Nephron progenitor cell (in vitro differentiated cells): ENCODE data around the gene SWAP70.

Experiments
- DNase-seq: peaks from one replicate; pipeline ENCODE4 v3.0.0; 2021
- H3K27ac Mint-ChIP-seq: 2 replicates; pipeline ENCODE4 v1.8.0; 2021; ENCODE audit warnings: mild to moderate bottlenecking, moderate library complexity, mixed read lengths
- H3K27me3 Mint-ChIP-seq: 2 replicates; pipeline ENCODE4 v1.8.0; 2021; ENCODE audit warnings: mild to moderate bottlenecking, low read depth, mixed read lengths; ENCODE audit not compliant: poor library complexity
- H3K36me3 Mint-ChIP-seq: 2 replicates; pipeline ENCODE4 v1.8.0; 2021; ENCODE audit warnings: low read depth, mixed read lengths
- H3K4me1 Mint-ChIP-seq: 2 replicates; pipeline ENCODE4 v1.8.0; 2021; ENCODE audit warnings: mixed read lengths
- H3K4me3 Mint-ChIP-seq: 2 replicates; pipeline ENCODE4 v1.8.0; 2021; ENCODE audit warnings: mild to moderate bottlenecking, moderate library complexity, mixed read lengths
- H3K9me3 Mint-ChIP-seq: 2 replicates; pipeline ENCODE4 v1.8.0; 2021; ENCODE audit warnings: mild to moderate bottlenecking, moderate library complexity, mixed read lengths
- TF ChIP-seq, protein P1 (sequence below): fragments of 200-600 bp; sonication (generic); IDR thresholded peaks from 2 replicates; pipeline ENCODE4 v1.5.0; 2021; ENCODE audit warnings: antibody characterized with exemption

Gene SWAP70

DNA sequence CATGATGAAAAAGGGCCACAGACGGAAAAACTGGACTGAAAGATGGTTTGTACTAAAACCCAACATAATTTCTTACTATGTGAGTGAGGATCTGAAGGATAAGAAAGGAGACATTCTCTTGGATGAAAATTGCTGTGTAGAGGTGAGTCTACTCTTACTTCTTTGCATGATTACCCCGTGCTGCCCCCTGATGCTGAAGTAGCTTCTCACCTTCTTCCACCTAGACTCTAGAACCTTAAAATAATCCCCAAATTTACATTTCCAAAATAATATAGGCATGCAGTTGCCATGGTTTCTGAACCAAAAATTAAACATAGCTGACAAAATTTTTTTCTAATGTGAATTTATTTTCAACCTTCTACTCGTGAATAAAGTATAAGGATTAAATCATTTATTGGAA, 64.2 kb downstream of the SWAP70 start:
- Mint-ChIP-seq H3K36me3 (peaks cover 44% of the 10 kb centered on the region), H3K4me3 (no peak overlapping the region), H3K4me1 (no peaks in the 10 kb centered on the region), H3K9me3 (no peaks in the 10 kb centered on the region), H3K27me3 (no peaks in the 10 kb centered on the region), H3K27ac (no peak overlapping the region)
- TF ChIP-seq, protein P1, sequence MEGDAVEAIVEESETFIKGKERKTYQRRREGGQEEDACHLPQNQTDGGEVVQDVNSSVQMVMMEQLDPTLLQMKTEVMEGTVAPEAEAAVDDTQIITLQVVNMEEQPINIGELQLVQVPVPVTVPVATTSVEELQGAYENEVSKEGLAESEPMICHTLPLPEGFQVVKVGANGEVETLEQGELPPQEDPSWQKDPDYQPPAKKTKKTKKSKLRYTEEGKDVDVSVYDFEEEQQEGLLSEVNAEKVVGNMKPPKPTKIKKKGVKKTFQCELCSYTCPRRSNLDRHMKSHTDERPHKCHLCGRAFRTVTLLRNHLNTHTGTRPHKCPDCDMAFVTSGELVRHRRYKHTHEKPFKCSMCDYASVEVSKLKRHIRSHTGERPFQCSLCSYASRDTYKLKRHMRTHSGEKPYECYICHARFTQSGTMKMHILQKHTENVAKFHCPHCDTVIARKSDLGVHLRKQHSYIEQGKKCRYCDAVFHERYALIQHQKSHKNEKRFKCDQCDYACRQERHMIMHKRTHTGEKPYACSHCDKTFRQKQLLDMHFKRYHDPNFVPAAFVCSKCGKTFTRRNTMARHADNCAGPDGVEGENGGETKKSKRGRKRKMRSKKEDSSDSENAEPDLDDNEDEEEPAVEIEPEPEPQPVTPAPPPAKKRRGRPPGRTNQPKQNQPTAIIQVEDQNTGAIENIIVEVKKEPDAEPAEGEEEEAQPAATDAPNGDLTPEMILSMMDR = no peak
- DNase-seq = no peak

DNA sequence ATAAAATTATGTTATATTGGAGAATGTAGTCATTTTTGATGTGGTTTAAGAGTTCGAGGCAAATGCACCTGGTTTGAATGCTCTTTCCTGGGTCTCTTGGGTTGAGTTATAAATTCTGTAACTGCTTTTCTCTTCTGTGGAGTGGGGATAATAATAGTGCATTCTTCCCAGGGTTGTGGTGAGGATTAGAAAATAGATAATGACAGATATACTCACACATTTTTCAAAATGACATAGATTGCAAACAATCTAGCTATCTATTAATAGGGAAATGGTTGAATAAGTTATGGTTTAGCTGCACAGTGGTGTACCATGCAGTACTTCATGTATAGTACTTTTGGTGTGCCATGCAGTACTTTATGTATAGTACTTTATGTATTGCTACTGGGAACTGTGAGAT, 67.4 kb downstream of the SWAP70 start:
- Mint-ChIP-seq H3K9me3 (peaks cover 14% of the 10 kb centered on the region), H3K4me1 (no peaks in the 10 kb centered on the region), H3K36me3 (peaks cover 71% of the 10 kb centered on the region), H3K27ac (no peak overlapping the region), H3K4me3 (no peak overlapping the region), H3K27me3 (no peaks in the 10 kb centered on the region)
- TF ChIP-seq, protein P1 = no peak
- no peak for DNase-seq

DNA sequence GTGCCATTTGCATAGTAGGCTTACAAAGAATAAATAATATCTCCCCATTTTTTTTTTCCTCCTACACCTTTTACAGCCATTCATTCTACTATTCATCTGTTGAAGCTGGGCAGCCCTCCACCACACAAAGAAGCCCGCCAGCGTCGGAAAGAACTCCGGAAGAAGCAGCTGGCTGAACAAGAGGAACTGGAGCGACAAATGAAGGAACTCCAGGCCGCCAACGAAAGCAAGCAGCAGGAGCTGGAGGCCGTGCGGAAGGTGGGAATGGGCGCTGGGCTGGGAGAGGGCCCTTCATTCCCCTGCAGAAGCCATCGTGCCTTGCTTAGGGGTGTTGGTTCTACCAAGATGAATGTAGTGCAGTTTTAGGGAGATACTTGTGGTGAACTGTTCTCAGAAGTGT, 68.6 kb downstream of the SWAP70 start:
- Mint-ChIP-seq H3K9me3 (peaks cover 21% of the 10 kb centered on the region), H3K27me3 (no peaks in the 10 kb centered on the region), H3K4me1 (no peaks in the 10 kb centered on the region), H3K27ac (no peak overlapping the region), H3K36me3 (peaks cover 78% of the 10 kb centered on the region), H3K4me3 (no peak overlapping the region)
- TF ChIP-seq, protein P1 = no peak
- DNase-seq = no peak

DNA sequence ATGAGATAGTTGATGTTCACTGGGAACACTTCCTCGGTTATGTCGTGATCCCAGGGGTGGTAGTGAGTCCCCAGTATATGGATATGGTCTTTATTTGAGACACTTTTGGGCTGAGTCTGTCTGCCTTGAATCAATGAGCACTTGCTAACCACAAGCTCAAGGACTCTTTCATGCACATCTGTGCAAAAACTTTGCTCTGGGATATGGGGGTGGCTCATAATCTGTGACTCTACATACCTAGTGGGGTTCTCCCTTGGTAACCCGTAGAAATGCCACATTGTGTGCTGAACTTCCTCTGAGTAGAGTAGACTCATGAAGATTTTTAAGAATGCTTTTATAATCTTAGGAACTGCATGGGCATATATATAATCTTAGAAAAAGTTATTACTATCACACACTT, 69.3 kb downstream of the SWAP70 start:
- Mint-ChIP-seq H3K4me1 (no peaks in the 10 kb centered on the region), H3K36me3 (peaks cover 78% of the 10 kb centered on the region), H3K27ac (no peak overlapping the region), H3K4me3 (no peak overlapping the region), H3K9me3 (peaks cover 21% of the 10 kb centered on the region), H3K27me3 (no peaks in the 10 kb centered on the region)
- no peak for DNase-seq
- TF ChIP-seq, protein P1 = no peak

DNA sequence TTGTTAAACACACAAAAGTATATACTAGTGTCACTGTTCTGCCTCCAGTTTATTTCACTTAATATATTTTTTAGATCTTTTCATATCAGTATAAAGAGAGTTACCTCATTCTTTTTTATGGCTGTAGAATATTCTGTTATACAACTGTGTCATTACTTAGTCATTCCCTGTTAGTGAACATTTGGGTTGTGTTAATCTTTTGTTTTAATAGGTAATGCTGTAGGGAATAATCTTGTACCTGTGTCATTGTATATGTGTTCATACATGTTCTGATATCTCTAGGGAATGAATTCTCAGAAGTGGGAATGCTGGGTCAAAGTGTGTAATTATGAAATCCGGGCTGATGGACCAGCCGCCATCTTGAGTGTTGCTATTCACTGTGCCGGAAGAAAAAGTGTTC, 71.4 kb downstream of the SWAP70 start:
- peaks cover 83% of the 10 kb centered on the region for H3K36me3 Mint-ChIP-seq

DNA sequence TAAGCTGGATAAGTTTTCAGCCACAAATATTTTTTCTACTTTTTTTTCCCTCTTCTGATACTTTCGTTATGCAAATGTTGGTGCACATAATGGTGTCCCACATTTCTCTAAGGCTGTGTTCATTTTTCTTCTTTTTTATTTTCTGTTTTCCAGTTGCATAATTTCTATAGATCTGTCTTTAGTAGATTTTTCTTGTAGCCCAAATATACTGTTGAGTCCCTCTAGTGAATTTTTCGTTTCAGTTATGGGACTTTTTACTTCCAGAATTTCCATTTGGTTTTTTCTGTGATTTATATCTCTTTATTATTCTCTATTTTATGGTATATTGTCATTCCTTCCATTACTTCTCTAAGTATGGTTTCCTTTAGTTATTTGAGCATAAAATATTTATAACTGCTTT, 72.0 kb downstream of the SWAP70 start:
- Mint-ChIP-seq H3K9me3 (peaks cover 21% of the 10 kb centered on the region), H3K27me3 (no peaks in the 10 kb centered on the region), H3K36me3 (peaks cover 90% of the 10 kb centered on the region), H3K4me3 (no peak overlapping the region), H3K27ac (no peak overlapping the region), H3K4me1 (peaks cover 14% of the 10 kb centered on the region)
- DNase-seq = no peak
- TF ChIP-seq, protein P1 = no peak

More for the DNA sequence above, 71.4 kb downstream of the SWAP70 start:
- Mint-ChIP-seq H3K4me3 (no peak overlapping the region), H3K27ac (no peak overlapping the region), H3K9me3 (peaks cover 21% of the 10 kb centered on the region), H3K4me1 (peaks cover 14% of the 10 kb centered on the region), H3K27me3 (no peaks in the 10 kb centered on the region)
- DNase-seq = no peak
- TF ChIP-seq, protein P1 = no peak
